ENCODE results near the gene OSBPL9. TPM values are rescaled to one million over a fixed set of nuclear protein-coding genes. Genes with fewer than 3 reads are reported as not detected.

Gene OSBPL9
- total RNA-seq, 1 donor from 2014 or later: 75.2 TPM

- no peak for DNase-seq (ENCODE audit: low read depth, low spot score)
These were observed 118.2 kb downstream of the OSBPL9 start for GRCh38 chr1:51734896-51735745.

GRCh38 chr1:51735746-51736254 is 118.9 kb downstream of the OSBPL9 start:
- no peak for DNase-seq (ENCODE audit: low read depth, low spot score)

- peak; percentile 85 for DNase-seq (ENCODE audit: low read depth, low spot score)
These were observed 119.8 kb downstream of the OSBPL9 start for GRCh38 chr1:51736702-51737101.

- DNase-seq (ENCODE audit: low read depth, low spot score): no peak
These were observed 121.8 kb downstream of the OSBPL9 start for GRCh38 chr1:51738681-51739080.

- DNase-seq (ENCODE audit: low read depth, low spot score): no peak
These were observed 123.8 kb downstream of the OSBPL9 start for GRCh38 chr1:51740652-51741051.

GRCh38 chr1:51741121-51741681 is 124.3 kb downstream of the OSBPL9 start:
- DNase-seq (ENCODE audit: low read depth, low spot score): no peak

- no peak for DNase-seq (ENCODE audit: low read depth, low spot score)
These were observed 127.8 kb downstream of the OSBPL9 start for GRCh38 chr1:51744506-51745303.

GRCh38 chr1:51745304-51745570 is 128.3 kb downstream of the OSBPL9 start:
- no peak for DNase-seq (ENCODE audit: low read depth, low spot score)

- no peak for DNase-seq (ENCODE audit: low read depth, low spot score)
These were observed 132.3 kb downstream of the OSBPL9 start for GRCh38 chr1:51749151-51749550.

GRCh38 chr1:51750218-51750617 is 133.3 kb downstream of the OSBPL9 start:
- DNase-seq (ENCODE audit: low read depth, low spot score): peak; percentile 67

- no peak for DNase-seq (ENCODE audit: low read depth, low spot score)
These were observed 133.8 kb downstream of the OSBPL9 start for GRCh38 chr1:51750729-51751128.

GRCh38 chr1:51752073-51752948 is 135.4 kb downstream of the OSBPL9 start:
- DNase-seq (ENCODE audit: low read depth, low spot score): no peak

GRCh38 chr1:51753969-51754368 is 137.1 kb downstream of the OSBPL9 start:
- no peak for DNase-seq (ENCODE audit: low read depth, low spot score)

- DNase-seq (ENCODE audit: low read depth, low spot score): no peak
These were observed 137.8 kb downstream of the OSBPL9 start for GRCh38 chr1:51754666-51755065.

GRCh38 chr1:51755437-51755836 is 138.5 kb downstream of the OSBPL9 start:
- DNase-seq (ENCODE audit: low read depth, low spot score): no peak

GRCh38 chr1:51756290-51756689 is 139.4 kb downstream of the OSBPL9 start:
- DNase-seq (ENCODE audit: low read depth, low spot score): no peak

- no peak for DNase-seq (ENCODE audit: low read depth, low spot score)
These were observed 141.4 kb downstream of the OSBPL9 start for GRCh38 chr1:51758310-51758709.

GRCh38 chr1:51760872-51761271 is 144.0 kb downstream of the OSBPL9 start:
- DNase-seq (ENCODE audit: low read depth, low spot score): no peak

GRCh38 chr1:51761351-51761750 is 144.5 kb downstream of the OSBPL9 start:
- no peak for DNase-seq (ENCODE audit: low read depth, low spot score)

- DNase-seq (ENCODE audit: low read depth, low spot score): peak; percentile 43
These were observed 152.2 kb downstream of the OSBPL9 start for GRCh38 chr1:51768971-51769588.

GRCh38 chr1:51776408-51776807 is 159.5 kb downstream of the OSBPL9 start:
- DNase-seq (ENCODE audit: low read depth, low spot score): no peak
